Breast epithelium (tissue), 4 donors: ENCODE measurements around the gene RPS15. TPM values are rescaled to one million over a fixed set of nuclear protein-coding genes. Genes with fewer than 3 reads are reported as not detected.

Experiments
- DNase-seq, 2 donors: peaks; one replicate each; pipeline ENCODE4 v3.0.0-alpha.2; 2019; ENCODE audit warnings: low spot score in 2 of 2
- H3K27ac ChIP-seq, 2 donors: fragments of 200-600 bp; sonication (generic) in 1 of 2; one replicate each; pipeline ENCODE4 v1.5.1; 2016 to 2019; ENCODE audit warnings: mild to moderate bottlenecking in 1 of 2
- H3K27me3 ChIP-seq, 2 donors: fragments of 200-600 bp; sonication (generic) in 1 of 2; one replicate each; pipeline versions ENCODE4 v1.5.1 to v1.6.0; 2017 to 2019; ENCODE audit warnings: control low read depth in 1 of 2, mild to moderate bottlenecking in 1 of 2
- H3K36me3 ChIP-seq: fragments of 200-600 bp; one replicate; pipeline ENCODE4 v1.5.1; 2019
- H3K4me1 ChIP-seq, 2 donors: fragments of 200-600 bp; sonication (generic); one replicate each; pipeline ENCODE4 v1.5.1; 2016 to 2019; ENCODE audit warnings: control low read depth in 1 of 2
- H3K4me3 ChIP-seq, 3 donors: fragments of 200-600 bp; sonication (generic); 1 replicate in 2 of 3; 2 replicates in 1 of 3; pipeline ENCODE4 v1.5.1; 2016 to 2019; ENCODE audit warnings: mild to moderate bottlenecking in 3 of 3, moderate library complexity in 2 of 3
- H3K9me3 ChIP-seq, 2 donors: fragments of 200-600 bp; sonication (generic) in 1 of 2; one replicate each; pipeline ENCODE4 v1.5.1; 2016 to 2019; ENCODE audit warnings: control low read depth in 1 of 2
- POLR2A ChIP-seq: fragments of 450-650 bp; IDR thresholded peaks from one replicate; pipeline ENCODE4 v1.6.1; 2016; ENCODE audit warnings: antibody characterized with exemption, mild to moderate bottlenecking, moderate library complexity
- POLR2AphosphoS5 ChIP-seq, 3 donors: sonication (generic); formaldehyde crosslinking; IDR thresholded peaks; one replicate each; pipeline ENCODE4 v1.6.1; 2017; ENCODE audit warnings: antibody characterized with exemption in 3 of 3
- intact Hi-C: fragments of 100-400 bp; cut with DNase I; formaldehyde crosslinking; loops from one replicate; pipeline ENCODE4 v1.15.1; 2023; ENCODE audit warnings: low total_unique reads
- total RNA-seq, 3 donors: library from RNA; depleted of rRNA; stranded (reverse); fragments of >200 nt; gene quantifications; one replicate each; pipeline ENCODE4 v1.1.0, GENCODE V29; 2016
- TF ChIP-seq, protein P1 (sequence below), 3 donors: fragments of 450-650 bp; IDR thresholded peaks; one replicate each; pipeline ENCODE4 v1.5.1; 2016 to 2017; ENCODE audit warnings: antibody characterized with exemption in 3 of 3, mild to moderate bottlenecking in 3 of 3, moderate library complexity in 3 of 3

RPS15 gene
- total RNA-seq, 3 donors from 2014 or later, result 2,978 to 3,238 (median 2,982) TPM

DNA sequence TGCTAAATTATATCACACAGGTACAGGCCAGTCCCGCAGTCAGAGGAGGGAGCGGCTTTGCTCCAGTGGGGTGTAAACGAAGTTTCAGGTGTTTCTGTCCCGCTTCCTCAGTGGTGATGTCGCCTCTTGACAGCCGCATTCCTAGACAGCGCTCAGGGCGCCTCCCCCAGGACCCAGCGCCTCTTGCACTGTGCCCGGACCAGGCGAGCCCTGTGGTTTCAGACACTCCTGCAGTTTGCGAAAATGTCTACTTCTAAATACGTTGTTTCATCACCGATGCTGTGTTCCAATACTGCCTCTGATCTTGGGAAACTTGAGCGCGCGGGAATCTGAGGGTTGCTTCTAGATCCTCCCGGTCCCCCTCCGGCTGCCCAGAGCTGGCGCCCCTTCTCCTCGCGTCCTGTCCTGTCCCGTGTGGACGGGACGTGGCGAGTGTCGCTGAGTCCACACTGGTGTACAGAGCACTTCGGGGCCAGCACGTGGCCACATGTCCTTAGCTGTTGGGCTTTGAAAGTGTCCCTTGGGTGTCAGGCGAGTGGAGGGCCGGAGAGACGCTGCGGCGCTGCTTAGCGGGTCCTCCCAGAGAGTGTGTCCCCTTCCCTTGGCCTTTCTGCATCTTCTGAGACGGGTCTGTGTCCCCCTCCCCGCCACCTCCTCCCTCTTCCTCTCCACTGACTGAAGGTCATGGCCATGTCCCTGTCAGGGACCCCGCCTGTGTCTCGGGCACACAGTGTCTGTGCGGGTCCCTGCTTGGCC is 14.6 kb upstream of the RPS15 start:
- H3K4me1 ChIP-seq, result peaks cover 0 to 1% of the 10 kb centered on the region in 2 donors
- H3K27me3 ChIP-seq, result no peaks in the 10 kb centered on the region
- H3K9me3 ChIP-seq, result no peaks in the 10 kb centered on the region
- no peak overlapping the region for H3K4me3 ChIP-seq
- no peak for DNase-seq
- TF ChIP-seq POLR2A (no peak), POLR2AphosphoS5 (IDR thresholded peaks at IDR 0.05) (no peak)
- TF ChIP-seq, protein P1, sequence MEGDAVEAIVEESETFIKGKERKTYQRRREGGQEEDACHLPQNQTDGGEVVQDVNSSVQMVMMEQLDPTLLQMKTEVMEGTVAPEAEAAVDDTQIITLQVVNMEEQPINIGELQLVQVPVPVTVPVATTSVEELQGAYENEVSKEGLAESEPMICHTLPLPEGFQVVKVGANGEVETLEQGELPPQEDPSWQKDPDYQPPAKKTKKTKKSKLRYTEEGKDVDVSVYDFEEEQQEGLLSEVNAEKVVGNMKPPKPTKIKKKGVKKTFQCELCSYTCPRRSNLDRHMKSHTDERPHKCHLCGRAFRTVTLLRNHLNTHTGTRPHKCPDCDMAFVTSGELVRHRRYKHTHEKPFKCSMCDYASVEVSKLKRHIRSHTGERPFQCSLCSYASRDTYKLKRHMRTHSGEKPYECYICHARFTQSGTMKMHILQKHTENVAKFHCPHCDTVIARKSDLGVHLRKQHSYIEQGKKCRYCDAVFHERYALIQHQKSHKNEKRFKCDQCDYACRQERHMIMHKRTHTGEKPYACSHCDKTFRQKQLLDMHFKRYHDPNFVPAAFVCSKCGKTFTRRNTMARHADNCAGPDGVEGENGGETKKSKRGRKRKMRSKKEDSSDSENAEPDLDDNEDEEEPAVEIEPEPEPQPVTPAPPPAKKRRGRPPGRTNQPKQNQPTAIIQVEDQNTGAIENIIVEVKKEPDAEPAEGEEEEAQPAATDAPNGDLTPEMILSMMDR (IDR thresholded peaks at IDR 0.05), result no peak
- intact Hi-C loops, result no loop called here
- H3K27ac ChIP-seq, result peak overlapping the region in 1 of 2 donors; percentile 25
- no peaks in the 10 kb centered on the region for H3K36me3 ChIP-seq

DNA sequence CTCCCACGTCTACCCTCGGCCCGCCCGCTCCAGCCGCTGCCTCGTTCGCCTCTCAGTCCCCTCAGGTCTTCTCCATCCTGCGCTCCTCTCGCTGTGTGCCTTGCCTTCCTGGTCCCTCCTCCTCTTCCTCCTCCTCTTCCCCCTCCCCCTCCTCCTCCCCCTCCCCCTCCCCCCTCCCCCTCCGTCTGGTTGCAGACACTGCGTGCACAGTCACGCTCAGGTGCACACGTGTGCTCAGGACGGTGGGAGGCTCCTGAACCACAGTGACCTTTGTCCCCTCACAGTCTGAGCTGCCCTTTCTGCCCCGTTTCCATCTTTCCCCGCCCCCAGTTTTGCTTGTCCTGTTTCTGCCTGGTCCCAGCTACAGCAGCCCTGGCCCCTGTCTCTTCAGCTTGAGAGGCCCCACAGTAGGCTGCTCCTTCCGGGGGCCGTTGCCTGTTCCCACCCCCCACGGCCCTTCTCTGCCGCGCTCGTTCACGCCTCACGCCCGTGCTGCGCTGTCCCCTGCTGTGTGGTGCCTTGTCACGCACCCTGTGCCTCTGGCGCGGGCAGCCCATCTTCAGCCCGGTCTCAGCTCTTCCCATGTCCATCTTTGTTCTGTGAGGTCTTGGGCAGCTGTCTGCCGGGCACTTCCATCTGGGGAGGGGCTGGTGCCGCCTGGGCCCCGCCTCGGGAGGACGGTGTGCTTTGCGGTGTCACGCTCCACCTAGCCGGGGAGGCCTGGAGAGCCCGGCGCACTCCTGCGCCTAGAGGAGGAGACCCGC is 13.8 kb upstream of the RPS15 start:
- TF ChIP-seq POLR2A (no peak), POLR2AphosphoS5 (IDR thresholded peaks at IDR 0.05) (no peak)
- TF ChIP-seq, protein P1 (IDR thresholded peaks at IDR 0.05), result no peak
- no peaks in the 10 kb centered on the region for H3K36me3 ChIP-seq
- no peaks in the 10 kb centered on the region for H3K27me3 ChIP-seq
- intact Hi-C loops, result no loop called here
- H3K27ac ChIP-seq, result peak overlapping the region in 1 of 2 donors; percentile 25
- no peak overlapping the region for H3K4me3 ChIP-seq
- no peaks in the 10 kb centered on the region for H3K4me1 ChIP-seq
- DNase-seq, result no peak
- no peaks in the 10 kb centered on the region for H3K9me3 ChIP-seq

DNA sequence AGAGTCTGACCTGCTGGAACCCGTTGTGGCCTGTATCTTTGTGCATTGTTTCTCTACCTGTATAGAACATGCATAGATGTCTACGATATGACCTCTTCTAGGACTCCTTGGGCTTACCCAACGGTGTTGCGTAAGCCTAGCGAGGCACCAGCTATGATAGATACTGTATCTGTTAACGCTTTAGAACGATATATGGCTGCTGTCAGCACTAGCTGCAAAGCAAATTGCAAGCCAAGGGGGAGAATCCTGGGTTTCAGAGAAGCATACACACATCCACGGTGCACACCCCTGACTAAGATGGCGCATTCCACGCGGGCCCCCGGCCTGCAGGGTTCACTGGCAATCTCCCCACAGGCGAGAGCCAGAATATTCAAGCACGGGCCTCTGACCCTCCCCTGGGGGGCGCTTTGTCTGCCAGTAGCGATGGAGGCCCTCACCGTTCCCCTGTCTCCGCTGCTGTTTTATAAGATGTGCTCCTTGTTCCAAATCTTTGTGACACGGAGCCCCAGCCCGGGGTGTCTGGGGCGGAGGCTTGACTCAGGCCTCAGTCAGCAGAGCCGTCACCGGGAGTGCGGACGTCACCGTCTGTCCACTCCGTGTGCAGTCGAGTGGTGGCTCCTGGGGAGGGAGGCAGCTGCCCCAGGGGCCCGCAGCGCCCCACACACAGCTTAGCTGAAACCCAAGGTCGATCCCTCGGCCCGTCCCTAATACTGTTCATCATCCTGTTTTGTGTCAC is 12.9 kb upstream of the RPS15 start:
- H3K4me3 ChIP-seq, result no peak overlapping the region
- intact Hi-C loops, result no loop called here
- no peak for DNase-seq
- TF ChIP-seq POLR2A, result no peak
- no peak for TF ChIP-seq POLR2AphosphoS5 (IDR thresholded peaks at IDR 0.05)
- TF ChIP-seq, protein P1 (IDR thresholded peaks at IDR 0.05), result no peak
- H3K9me3 ChIP-seq, result no peaks in the 10 kb centered on the region
- no peaks in the 10 kb centered on the region for H3K4me1 ChIP-seq
- no peaks in the 10 kb centered on the region for H3K27me3 ChIP-seq
- no peak overlapping the region for H3K27ac ChIP-seq
- H3K36me3 ChIP-seq, result no peaks in the 10 kb centered on the region

DNA sequence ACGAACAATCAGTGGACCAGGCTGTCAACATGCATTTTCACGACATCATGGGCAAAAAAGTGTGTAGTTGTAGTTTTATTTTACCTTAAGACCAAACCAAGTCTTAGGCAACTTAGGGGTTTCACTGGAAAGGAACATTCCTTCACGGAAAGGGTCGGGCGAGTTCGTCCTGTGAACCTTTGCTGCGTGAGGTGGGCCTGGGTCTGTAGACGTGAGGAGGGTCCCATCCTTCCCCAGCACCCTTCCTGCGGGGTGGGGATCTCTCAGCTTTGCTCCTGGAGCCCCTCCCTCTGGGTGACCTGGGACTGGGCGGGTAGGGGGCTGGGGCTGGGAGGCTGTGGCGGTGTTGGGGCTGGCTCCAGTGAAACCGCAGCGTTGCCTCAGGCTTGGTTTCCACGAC is 12.3 kb upstream of the RPS15 start:
- no peak overlapping the region for H3K4me3 ChIP-seq
- H3K36me3 ChIP-seq, result no peaks in the 10 kb centered on the region
- no peaks in the 10 kb centered on the region for H3K9me3 ChIP-seq
- intact Hi-C loops, result no loop called here
- H3K27me3 ChIP-seq, result no peaks in the 10 kb centered on the region
- TF ChIP-seq POLR2AphosphoS5 (IDR thresholded peaks at IDR 0.05) (no peak), POLR2A (no peak)
- TF ChIP-seq, protein P1 (IDR thresholded peaks at IDR 0.05), result no peak
- H3K27ac ChIP-seq, result no peak overlapping the region
- DNase-seq, result no peak
- no peaks in the 10 kb centered on the region for H3K4me1 ChIP-seq
